GM18502 (cell line): Measurements from ENCODE around the gene ELOA2.
"Not testable (repeated sequence)": the region's sequence is repeated elsewhere in the genome, so short reads cannot be mapped to it uniquely, and the experiment has no call there.

ENCODE experiments used
- ATAC-seq: cut with Tn5 transposase; IDR thresholded peaks from one replicate; pipeline ENCODE4 v1.9.1; 2021; ENCODE audit warnings: mild to moderate bottlenecking; ENCODE audit not compliant: unreplicated experiment, poor library complexity

Gene ELOA2

GRCh38 chr18:47035156-47035671, at the start of gene ELOA2:
ELOA2 (minus strand) TSS chr18:47035621; CDS start chr18:47035264, 357 bp downstream.
- no peak for ATAC-seq

DNA sequence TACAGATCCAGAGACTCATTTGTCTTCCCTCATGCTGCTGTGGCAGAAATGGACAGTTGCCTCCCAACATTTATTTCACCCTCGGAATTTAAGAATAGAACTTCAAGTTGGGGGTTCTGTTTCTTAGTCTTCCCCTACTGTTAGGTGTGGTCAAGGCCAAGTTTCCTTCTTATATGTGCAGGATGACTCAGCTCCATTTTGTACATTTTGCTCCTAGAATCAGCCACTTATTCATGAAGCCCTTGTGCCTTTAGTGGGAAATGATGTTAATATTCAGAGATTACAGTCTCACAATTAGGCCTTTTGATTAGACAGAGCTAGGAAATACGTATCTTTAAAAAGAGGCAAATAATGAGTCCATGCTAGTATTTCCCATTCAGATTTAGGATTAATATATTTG, 46.2 kb upstream of the ELOA2 start:
- ATAC-seq: no peak

GRCh38 chr18:47080872-47081271, 45.5 kb upstream of the ELOA2 start:
- ATAC-seq: no peak

DNA sequence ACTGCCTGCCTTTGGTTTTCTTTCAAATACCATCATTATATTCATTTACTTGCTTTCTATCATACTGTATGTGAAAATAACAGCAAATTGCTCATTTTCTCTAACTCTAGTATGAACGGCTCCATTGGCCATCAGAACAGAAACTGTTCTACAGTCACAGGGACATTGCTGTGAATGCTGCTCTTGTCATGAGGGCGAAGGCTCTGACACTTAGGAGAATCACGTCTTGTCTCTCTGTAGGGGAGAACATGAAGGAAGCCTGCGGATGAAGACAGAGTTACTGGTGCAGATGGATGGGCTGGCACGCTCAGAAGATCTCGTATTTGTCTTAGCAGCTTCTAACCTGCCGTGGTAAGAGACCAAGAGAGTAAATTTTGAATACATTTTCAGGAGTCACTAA, 41.7 kb upstream of the ELOA2 start:
- no peak for ATAC-seq

GRCh38 chr18:47075098-47075883, 39.9 kb upstream of the ELOA2 start:
- no peak for ATAC-seq

DNA sequence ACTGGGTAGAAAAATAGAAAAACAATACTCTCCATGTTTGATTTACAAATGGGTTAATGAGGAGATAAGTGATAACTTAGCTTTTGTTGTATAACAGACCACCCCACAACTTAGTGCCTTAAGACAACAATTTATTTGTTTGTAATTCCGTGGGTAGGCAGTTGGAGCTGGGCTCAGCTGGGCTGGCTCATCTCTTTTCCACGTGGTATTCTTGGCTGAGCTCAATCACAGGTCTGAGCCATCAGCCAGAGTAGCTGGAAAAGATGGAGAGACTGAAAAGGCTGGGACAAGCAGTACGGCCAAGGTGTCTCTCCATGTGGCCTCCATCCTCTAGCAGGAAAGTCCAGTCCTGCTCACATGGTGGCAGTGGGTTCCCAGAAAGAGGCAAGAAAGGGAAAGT, 32.2 kb upstream of the ELOA2 start:
- ATAC-seq: no peak

DNA sequence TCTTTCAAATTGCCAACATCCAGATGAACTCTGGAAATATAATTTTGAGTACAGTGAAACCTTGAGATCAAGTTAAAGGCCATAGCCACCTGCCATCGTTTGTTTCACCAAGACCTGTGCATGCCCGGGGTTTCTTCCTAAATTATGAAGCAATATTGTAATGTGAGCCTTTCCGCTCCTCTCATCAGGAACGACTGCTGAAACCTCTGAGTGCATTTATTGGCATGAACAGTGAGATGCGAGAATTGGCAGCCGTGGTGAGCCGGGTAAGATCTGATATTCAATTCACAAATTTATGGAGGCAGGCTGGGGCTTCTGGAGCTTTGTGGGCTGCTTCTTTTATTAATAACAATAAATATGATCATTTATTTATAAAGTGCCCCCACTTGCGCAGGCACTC, 27.7 kb upstream of the ELOA2 start:
- ATAC-seq: no peak

- ATAC-seq: no peak
Observed at GRCh38 chr18:47062471-47062870, 27.1 kb upstream of the ELOA2 start.

DNA sequence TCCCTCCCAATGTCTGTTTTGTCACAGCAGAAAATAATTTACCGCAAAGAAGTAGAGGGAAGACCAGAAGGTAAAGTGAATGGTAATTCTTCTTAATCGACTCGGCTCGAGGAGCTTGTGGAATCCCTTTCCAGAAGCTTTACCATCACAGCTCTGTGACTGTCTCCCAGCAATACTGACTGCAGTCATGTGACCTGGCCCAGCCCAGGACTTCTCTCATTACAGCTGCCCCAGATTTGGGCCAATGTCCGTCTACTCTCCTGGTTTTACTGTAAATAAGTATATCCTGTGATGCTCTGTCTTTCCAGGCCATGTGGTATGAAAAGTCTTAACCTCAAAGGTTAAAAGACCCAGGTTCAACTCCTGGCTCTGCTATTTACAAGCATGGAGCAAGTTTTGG, 18.9 kb upstream of the ELOA2 start:
- no peak for ATAC-seq

- ATAC-seq: no peak
Observed at GRCh38 chr18:47050468-47050867, 15.0 kb upstream of the ELOA2 start.

- ATAC-seq: no peak
Observed at GRCh38 chr18:47040982-47041381, 5.6 kb upstream of the ELOA2 start.

- no peak for ATAC-seq
Observed at GRCh38 chr18:47036927-47037578, 1.6 kb upstream of the ELOA2 start.

- no peak for ATAC-seq
Observed at GRCh38 chr18:47036298-47036874, 965 bp upstream of the ELOA2 start.

DNA sequence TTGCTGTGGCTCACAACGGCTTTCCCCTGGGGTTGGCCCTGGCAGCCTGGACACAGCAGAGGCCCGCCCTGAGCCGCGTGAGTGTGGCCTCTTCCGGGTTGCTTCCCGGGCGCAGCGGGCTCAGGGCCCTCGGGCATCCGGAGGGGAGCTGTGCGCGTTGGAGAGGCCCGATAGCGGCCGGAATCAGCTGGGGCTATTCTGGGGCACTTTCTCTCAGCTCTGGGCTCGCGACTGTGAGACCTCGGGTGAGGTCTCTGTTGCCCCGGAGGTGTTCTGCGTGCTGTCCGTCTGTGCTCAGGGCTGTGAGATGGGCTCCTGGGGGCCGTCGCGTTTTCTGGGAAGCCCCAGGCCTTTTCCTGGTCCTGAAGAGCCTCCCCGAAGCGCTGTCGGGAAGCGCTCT, 830 bp downstream of the ELOA2 start:
- ATAC-seq: not testable (repeated sequence)

GRCh38 chr18:47032945-47033344, 2.5 kb downstream of the ELOA2 start:
- no peak for ATAC-seq

DNA sequence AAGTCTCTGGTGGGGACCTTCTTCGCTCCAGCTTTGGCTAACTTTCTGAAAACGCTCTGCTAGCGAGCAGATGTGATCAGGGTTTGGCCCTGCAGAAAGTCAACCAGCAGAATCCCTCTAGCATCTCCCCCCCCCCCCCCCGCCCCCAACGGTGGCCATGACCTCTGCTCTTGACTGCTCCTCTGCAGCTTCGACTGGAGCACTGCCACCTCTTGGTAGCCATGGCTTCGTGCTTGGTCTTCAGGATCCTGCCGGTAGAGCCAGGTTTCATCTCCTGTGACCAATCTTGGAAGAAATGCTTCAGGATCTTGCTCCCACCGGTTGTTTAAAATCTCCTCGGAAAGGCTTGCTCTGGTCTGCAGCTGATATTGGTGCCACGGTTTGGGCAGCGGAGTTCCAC, 4.5 kb downstream of the ELOA2 start:
- not testable (repeated sequence) for ATAC-seq

DNA sequence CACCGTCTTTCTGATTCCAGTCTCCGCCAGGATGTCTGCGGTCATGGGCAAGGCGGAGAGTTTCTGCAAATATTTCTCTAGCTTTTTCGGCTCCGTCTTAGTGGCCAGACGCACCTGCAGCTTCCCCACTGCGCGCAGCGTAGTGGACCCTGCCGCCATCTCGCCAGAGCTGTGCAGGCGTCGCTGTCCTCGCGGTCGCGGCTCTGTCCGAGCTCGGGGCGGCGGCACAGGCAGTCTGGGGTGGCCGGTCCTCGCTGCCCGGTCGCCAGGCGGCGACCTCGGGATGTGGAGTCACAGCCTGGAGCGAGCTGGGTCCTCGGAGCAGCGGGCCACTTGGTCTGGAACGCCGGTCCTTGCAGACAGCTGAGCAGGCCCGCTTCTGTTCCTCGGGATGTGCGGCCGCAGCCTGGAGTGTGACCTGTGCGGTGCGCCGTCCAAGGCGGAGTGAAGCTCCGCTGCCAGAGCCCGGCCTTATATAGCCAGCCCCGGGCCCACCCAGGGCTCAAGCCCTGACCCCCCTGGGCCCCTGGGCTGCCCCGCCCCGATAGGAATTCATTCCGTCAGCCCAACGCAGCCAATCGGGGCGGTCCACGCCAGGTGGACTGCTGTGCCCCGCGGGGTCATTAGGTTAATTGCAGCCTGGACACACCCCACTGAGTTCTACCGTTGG, 5.6 kb downstream of the ELOA2 start:
- ATAC-seq: not testable (repeated sequence)

DNA sequence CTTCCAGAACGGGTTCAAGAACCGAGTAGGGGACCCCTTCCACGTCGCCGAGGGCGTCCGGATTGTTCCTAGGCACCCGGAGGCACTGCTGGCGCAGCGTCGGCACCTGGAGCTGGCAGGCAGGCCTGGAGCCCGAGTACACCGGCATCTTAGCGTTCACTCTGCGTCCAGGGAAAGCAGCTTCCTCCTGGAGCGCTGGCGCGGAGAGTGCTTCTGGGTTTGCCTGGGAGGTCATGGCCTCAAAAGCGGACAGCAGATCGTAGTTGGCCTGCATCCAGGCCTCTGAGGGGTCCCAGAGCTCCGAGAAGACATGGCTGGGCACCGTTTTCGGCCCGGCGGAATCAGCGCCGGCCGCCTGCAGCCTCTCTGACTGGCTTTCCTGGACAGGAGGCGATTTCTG, 6.7 kb downstream of the ELOA2 start:
- ATAC-seq: not testable (repeated sequence)

- not testable (repeated sequence) for ATAC-seq
Observed at GRCh38 chr18:47025557-47026174, 9.8 kb downstream of the ELOA2 start.

DNA sequence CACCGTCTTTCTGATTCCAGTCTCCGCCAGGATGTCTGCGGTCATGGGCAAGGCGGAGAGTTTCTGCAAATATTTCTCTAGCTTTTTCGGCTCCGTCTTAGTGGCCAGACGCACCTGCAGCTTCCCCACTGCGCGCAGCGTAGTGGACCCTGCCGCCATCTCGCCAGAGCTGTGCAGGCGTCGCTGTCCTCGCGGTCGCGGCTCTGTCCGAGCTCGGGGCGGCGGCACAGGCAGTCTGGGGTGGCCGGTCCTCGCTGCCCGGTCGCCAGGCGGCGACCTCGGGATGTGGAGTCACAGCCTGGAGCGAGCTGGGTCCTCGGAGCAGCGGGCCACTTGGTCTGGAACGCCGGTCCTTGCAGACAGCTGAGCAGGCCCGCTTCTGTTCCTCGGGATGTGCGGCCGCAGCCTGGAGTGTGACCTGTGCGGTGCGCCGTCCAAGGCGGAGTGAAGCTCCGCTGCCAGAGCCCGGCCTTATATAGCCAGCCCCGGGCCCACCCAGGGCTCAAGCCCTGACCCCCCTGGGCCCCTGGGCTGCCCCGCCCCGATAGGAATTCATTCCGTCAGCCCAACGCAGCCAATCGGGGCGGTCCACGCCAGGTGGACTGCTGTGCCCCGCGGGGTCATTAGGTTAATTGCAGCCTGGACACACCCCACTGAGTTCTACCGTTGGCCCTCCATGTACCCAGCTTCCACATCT, 11.5 kb downstream of the ELOA2 start:
- not testable (repeated sequence) for ATAC-seq
